GM19455 (cell line): Measurements from ENCODE around the gene NSD2.

Experiments
- ATAC-seq: cut with Tn5 transposase; IDR thresholded peaks from one replicate; pipeline ENCODE4 v1.9.1; 2021; ENCODE audit not compliant: unreplicated experiment

Gene NSD2

DNA sequence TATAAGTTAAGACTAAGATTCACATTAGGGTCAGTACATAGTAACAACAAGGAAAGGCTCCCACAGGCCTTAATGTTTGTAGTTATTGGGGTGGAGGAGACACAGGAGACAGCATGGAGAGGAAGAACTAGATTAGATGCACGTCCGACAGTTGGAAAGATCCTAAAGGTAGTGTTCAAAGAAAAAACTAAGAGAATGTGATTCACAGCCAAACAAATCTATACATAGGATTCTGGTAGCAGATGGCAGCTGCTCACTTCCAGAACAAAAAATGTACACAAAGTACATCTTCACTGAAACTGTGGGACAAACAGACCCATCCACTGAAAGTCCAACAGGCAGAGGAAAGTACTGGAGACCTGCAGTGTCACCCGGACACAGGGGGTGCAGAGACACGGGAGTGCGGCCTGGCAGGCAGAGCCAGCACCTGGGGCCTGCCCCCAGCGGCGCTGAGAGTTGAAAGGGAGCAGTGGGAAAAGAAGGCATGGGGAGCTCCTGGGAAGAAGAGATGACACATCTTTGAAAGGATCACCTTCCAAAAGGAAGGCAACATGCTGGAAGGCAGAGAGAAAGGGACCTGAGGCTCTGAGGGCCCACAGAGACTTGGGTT, 97.6 kb downstream of the NSD2 start:
- ATAC-seq = no peak

DNA sequence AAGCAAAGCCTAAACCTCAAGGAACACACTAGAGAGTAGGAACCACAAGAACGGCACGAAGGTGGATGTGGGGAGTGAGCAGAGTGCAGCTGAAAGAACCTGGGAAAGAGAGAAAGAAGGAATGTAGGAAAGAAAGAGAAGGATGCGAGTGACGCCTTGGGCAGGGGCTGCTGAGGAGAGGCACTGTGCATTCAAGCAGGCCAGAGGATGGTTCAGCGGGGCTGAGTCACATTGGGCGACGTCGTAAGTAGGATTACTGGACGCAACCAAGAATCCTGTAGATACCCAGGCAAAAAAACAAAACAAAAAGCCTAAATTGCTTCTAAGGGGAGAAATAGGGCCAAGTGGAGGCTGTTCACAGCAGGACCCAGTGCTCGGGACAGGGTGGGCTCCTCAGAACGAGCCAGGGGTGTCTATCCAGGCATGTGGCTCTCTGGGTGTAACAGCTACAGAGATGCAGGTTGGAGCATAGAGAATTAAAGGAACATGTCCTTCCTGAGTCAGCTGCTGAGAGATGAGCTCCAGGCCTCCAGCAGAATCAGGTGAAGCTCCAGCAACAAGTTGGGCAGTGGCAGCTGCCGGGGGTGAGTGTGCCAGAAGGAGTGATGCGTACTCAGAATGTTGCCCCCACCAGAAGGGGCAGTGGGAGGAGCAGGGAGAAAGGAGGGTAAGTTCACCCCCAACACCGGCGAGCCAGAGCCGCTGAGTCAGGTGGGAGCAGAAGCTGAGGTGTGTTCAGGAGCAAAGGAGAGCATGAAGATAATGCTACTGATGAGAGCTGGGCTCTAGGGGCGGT, 98.9 kb downstream of the NSD2 start:
- ATAC-seq = no peak

DNA sequence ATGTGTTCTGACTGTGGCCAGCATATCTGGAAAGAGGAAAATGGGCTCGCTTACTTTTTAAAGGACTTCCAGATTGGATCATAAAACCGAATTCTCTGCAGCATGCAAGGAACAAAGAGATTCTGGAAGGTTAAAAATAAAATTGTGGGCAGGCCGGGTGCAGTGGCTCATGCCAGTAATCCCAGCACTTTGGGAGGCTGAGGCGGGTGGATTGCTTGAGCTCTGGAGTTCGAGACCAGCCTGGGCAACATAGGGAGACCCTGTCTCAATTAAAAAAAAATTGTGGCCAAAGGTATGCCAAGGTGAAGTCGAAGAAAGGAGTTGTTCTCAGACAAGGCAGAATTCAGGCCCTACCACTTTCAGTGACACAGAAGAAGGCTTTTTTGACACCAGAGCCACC, 99.7 kb downstream of the NSD2 start:
- ATAC-seq = no peak

DNA sequence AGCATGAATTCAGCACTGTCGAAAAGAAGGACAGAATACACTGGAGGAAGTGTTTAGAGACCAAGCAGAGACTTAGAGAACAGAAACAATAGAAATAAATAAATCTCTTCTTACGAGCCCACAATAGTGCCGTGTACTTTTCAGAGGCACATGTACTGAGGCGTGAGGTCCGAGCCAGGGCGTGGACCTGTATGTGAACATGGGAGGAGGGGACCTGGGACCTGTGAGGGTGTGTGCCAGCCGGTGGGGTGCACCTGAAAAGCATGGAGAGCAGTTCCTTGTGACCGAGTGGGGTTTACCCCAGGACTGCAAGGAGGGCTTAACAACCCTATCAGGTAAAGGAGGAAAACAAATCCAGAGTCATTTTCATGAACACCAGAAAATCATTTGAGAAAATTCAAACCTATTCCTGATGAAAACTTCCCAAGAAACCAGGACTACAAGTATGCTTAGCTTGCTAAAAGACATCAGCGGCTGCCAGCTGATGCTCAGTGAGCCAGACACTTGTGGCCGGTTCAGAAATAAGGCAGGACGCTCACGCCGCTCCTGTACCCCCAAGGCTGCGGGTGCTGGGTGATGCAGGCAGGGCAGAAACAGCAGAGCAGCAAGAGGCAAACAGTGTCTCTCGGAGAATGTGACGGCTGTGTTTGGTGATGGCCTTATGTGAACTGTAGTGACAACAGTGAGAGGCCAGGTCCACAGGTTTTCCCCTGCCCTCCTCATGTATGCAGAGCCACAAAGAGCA, 100.4 kb downstream of the NSD2 start:
- no peak for ATAC-seq

DNA sequence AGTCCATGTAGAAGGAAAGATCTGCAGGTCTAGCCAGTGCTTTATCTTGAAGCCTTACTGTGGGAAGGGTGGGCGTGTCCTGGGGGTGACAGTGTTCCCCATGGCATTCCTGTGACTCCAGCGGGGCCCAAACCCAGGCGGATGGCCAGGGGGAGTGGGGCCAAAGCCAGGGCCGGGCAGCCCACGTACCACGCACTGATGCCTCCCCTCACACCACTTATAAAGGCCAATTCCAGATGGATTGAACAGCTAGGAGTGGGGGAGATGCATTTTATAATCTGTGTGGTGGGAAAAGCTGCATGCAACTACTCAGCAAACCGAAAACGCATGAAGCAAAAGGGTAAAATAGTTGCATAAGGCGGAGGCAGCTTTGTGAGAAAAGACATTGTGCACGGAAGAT, 101.2 kb downstream of the NSD2 start:
- no peak for ATAC-seq

DNA sequence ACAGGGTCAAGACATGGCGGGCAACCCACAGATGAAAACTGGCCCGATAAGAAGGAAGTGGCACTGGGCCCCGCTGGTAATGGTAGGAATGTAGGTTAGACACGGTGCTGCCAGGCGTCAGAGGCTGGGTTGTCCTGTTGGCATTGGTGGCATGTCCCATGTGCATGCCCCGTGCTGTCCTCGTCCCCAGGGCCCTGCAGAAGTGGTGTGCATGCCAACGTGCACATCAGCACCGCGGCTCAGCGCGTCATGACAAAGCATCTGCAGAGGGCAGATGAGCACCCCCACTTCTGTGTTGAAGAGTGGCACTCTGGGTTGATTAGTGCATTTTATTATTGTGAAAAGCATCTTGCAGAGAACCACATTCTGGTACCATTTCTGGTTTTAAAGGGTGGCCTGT, 102.0 kb downstream of the NSD2 start:
- ATAC-seq = no peak

DNA sequence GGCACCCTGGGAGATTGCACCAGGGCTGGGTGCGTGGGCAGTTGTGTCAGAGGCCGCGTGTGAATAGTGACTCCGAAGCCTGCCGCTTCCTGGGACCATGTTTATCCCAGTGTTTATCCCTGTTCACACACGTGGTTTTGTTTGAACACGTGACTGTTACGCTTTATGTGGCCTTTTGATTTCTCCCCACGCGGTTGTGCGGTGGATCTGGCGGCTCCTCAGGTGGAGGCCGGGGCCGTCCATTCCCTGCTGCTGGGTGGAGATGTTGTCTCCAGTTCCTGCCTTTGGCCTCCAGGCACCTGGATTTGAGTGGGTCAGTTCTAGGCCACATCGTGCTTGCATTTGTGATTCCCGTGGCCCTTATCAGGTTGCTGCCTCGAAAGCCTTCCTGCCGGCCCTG, 102.5 kb downstream of the NSD2 start:
- no peak for ATAC-seq

DNA sequence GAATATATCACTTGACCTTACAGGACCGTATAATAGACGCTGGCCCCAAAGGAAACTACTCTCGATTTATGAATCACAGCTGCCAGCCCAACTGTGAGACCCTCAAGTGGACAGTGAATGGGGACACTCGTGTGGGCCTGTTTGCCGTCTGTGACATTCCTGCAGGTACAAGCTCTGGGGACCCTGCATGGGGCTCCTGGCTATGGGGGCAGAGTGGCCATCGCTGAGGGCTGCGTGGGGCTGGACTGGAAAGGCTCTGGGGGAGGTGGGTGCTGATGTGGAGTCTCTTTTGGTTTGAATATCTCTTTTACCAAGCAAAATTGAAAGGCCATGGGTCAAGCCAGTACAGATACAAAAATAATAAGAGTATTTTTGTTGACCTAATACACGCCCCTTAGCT, 103.6 kb downstream of the NSD2 start:
- ATAC-seq = no peak

DNA sequence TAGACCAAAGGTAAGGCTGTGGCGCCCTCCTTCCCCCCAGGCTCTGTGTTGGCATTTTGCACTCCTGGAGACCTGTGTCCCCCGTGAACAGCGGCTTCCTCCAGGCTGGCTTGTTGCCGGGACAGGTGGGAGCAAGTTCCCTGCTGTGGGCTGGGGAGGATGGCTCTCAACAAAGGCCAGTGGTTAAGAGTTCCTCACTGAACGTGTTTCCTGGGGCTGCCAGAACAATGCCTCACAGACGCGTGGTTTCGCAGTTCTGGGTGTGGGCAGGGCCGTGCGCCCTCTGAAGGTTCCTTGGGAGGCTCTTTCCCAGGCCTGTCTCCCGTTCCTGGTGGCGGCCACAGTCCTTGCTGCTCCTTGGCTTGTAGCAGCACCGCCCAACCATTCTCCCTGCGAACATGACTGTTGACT, 104.2 kb downstream of the NSD2 start:
- ATAC-seq = no peak

DNA sequence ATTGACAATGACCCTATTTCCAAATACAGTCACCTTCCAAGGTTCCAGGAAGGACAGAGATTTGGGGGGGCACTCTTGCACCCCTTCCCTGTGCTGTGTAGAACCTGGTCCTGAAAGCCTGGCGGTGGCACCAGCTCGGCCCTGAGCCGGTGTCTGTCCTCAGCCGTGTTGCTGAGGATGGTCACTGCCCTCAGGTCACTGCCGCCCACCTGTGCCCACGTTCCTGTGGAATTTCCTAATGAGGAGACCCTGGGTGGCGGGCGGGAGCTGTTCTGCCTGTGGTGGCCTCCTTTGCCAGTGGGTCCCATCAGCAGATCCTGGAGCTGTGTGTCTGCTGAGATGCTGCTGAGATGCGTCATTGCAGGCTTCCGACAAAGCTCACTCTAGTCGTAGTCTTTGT, 104.7 kb downstream of the NSD2 start:
- no peak for ATAC-seq

DNA sequence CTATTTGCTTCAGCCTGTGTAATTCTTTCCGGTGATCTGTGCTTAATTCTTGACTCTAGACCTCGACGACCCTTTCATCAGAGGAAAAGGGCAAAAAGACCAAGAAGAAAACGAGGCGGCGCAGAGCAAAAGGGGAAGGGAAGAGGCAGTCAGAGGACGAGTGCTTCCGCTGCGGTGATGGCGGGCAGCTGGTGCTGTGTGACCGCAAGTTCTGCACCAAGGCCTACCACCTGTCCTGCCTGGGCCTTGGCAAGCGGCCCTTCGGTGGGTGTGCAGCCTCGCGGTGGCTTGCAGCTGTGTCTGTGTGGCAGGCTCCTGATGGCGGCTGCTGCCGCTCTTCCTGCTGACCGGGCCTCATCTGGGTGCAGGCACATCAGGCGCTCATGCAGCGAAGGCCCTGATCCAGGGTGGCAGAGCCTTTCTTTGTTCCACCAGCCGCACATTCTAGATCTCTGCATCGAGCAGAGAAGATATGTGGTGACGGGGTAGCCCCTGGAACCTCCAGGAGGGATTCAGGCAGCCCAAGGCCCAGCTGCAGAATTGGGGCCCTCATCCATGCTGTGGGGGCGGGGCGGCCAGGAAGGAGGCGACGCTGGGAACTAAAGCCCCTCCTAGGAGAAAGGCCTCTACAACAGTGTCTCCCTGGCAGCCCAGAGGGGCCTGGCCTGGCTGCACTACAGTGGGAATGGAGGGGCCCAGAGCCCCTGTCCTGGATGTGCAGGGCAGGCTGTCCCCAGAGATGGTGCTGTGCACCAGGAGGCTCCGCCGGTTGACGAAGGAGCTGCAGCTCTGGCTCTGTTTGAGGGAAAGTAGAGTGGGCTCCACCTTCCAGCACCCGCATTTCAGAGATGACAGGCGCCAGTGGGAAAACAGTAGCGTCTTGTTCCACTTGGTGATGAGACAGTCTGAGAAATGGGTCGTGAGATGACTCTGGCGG, 105.5 kb downstream of the NSD2 start:
- ATAC-seq = no peak

DNA sequence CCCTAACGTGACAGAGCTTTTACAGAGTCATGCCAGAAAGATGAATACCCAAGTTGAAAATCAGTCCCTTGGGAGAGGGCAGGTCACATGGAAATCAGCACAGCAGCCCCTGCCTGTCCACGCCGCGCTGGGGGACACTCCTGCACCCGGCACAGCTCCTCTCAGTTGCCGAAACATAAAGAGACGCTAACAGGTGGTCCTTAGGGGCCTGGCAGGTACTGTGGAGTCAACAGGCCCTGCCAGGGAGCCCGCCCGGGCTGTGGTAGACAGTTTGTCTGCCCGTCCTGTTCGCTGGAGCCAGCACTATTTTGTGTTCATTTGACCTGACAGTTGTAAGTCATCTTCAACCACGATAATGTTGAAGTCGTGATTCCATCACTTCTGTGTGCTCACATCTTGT, 107.0 kb downstream of the NSD2 start:
- ATAC-seq = no peak

DNA sequence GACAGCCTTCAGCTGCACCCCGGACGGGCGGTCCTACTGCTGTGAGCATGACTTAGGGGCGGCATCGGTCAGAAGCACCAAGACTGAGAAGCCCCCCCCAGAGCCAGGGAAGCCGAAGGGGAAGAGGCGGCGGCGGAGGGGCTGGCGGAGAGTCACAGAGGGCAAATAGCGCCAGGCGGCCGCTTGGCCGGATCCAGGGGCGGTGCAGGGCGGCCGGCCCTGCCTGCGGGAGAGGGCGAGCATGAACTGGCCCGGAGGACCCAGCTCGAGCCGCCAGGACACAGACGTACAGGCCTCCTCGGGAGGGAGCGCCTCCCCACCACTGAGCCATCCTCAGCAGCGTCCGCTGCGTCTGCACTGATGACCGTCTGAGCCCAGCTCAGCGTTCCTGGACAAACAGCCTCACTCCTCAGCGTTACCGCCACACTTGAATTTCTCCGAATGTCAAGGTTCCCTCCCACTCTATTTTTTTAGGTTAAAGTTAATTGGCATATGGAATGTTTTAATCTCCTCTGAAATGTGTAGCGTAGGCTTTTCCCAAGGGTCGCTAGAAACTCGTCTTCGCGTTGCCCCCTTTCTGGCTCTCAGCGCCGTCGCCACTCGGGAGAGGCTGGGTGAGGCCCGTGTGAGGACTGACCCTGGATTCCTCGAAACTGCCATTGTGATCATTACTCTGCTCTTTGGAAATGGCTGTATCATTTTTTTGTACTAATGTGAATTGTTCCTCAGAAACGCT, 107.7 kb downstream of the NSD2 start:
- no peak for ATAC-seq

DNA sequence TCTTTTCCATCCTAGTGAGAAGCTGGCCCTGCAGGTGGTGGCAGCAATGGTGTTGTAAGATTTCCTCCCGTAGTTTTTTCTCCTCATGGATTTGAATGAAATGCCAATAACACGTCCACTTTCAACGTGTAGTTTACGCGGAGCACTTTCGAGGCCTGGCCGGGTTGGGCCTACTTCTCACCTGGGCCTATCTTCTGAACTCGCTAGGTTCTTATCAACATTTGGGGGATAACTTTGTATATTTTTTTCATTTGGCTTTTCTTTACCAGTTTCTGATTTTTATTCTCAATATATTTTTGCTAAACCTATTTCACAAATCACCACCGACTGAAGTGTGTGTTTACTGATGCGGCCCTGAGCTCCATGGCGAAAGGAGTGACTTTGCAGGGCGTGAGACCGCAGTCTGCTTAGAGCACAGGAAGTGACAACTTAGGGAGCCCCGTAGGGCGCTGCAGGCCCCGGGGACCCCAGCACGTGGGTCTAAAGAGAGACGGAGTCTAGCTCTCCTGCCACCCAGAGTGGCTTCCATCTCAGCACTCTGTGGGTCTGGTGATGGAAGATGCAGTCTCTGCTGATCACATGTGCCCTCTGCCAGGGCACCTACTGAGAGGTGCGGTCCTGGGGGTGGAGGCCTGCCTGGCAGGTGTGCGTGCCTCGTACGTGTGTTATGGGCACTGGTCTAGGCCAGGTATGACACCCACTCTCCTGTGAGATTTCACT, 108.4 kb downstream of the NSD2 start:
- ATAC-seq = no peak

DNA sequence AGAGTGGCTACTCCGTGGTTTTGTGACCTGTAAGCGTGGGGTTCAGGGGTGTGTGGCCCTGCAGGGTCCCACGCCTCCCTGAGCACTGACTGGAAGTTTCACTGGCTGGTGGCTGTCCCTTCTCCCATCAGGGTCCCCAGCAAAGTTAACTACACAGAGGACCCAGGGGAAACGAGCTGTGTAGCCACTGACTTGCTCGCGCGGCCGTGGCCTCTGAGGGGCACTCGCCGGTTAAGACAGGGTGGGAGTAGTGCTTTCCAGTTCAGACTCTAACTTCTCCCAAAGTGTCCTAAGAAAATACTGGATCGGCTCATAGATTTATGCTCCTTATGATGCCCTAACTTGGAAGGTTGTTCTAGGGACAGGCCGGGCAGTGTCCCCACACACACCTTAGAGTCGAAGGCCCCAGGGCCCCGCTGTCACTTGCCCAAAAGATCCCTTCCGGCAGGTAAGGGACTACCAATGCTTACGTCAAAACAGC, 109.4 kb downstream of the NSD2 start:
- ATAC-seq = no peak

DNA sequence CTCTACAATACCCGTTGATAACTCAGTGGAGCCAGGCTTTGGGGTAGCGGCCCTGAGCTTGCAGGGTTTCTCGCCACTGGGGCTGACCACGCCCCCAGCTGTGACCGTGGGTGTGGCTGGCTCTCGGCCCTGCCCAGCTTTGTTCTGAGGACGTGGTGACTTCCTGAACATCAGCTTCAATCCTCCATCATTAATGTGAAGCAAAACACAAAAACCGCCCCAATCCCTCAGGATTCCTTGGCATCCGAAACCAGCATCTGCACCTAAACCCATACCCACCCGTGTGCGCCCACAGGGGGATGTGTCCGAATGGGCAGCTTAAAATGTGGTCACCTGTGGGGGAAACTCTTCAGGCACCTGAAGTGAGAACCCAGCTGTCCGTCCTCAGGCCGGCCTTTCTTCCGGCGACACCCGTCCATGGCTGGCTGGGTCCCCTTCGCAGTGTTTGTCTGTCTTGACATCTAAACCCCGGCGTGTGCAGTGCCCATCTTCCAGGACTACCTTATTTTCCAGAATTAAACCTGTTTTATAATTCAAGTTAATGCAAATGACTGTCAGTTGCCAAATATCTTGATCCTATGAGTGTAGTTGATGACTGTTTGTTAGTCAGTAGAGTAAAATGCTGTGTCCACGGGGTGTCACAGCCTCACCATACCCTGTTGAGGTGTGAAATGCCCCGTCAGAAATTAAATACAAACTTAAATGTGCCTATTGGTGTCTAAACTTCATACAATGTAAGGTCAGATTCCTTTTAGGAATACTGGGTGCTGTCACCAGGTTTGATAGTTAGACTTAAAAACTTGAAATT, 110.3 kb downstream of the NSD2 start:
- no peak for ATAC-seq

DNA sequence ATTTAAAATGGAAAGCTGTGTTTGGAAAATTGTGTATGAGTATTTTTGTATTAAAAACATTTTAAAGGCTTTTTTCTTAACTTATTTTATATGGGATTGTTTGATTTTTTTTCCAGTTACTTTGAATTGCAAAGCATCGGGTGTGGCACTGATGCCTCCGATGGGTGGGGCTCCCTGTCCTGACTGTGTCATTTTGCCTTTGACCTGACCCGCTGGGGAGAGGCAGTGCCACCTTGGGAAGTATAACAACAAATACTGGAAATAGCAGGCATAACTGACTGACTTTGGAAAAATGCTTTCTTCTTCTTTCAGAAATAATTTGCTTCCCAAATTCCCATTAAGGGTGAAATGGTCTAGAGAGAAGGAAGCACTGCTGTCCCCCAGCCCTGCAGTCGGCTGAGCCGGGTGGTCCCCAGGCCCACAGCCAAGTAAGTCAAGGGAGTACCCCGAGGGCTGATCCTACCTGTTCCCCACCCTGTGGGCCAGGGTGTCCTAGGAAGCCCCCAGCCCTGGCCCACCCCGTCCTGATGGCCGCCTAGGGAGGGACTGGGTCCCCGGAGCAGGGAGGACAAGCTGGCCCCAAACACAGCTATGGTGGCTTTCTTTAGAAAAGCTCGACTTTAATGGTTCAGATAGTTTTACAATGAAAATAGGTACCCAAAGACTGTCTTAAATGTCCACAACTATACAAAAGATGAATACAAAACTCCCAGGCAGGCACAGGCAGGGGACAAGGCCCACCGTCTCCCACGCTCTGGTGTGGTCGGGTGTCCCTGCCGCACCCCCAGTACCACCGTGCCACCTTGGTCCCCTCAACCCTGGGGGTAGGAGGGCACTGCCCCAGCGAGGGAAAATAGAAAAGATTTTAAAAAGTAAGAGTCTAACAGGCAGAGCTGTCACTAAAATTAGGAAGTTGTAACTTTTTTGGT, 111.2 kb downstream of the NSD2 start:
- ATAC-seq = no peak
